ENCODE measurements around the gene TMEM44.
"Not testable (repeated sequence)": the region's sequence is repeated elsewhere in the genome, so short reads cannot be mapped to it uniquely, and the experiment has no call there.

DNA sequence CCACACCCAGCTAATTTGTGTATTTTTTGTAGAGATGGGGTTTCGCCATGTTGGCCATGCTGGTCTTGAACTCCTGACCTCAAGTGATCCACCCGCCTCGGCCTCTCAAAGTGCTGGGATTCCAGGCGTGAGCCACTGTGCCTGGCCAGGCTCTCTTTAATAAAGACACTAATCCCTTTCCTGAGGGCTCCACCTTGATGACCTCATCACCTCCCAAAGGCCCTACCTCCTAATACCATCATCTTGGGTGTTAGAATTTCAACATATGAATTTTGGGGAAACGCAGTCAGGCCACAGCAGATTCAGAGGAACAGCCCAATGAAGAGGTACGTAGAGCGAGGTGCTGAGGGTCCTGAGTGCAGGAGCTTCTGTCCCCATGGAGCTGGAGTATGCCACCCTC is 87.7 kb downstream of the TMEM44 start:
- TF ChIP-seq, protein P1, sequence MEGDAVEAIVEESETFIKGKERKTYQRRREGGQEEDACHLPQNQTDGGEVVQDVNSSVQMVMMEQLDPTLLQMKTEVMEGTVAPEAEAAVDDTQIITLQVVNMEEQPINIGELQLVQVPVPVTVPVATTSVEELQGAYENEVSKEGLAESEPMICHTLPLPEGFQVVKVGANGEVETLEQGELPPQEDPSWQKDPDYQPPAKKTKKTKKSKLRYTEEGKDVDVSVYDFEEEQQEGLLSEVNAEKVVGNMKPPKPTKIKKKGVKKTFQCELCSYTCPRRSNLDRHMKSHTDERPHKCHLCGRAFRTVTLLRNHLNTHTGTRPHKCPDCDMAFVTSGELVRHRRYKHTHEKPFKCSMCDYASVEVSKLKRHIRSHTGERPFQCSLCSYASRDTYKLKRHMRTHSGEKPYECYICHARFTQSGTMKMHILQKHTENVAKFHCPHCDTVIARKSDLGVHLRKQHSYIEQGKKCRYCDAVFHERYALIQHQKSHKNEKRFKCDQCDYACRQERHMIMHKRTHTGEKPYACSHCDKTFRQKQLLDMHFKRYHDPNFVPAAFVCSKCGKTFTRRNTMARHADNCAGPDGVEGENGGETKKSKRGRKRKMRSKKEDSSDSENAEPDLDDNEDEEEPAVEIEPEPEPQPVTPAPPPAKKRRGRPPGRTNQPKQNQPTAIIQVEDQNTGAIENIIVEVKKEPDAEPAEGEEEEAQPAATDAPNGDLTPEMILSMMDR (IDR thresholded peaks at IDR 0.05) = not testable (repeated sequence)
- TF ChIP-seq ELF4 (CRISPR knock-in tag; IDR thresholded peaks at IDR 0.05; ENCODE audit: low read depth); TP53 (CRISPR knock-in tag; IDR thresholded peaks at IDR 0.05); ZBTB21 (CRISPR knock-in tag; IDR thresholded peaks at IDR 0.05; ENCODE audit: borderline replicate concordance); FOXP1 (CRISPR knock-in tag; IDR thresholded peaks at IDR 0.05; ENCODE audit: borderline replicate concordance); SP1 (CRISPR knock-in tag; conservative IDR thresholded peaks at IDR 0.05); OVOL2 (CRISPR knock-in tag; IDR thresholded peaks at IDR 0.05; ENCODE audit: borderline replicate concordance); GABPB1 (CRISPR knock-in tag; IDR thresholded peaks at IDR 0.05): not testable (repeated sequence)
- TF ChIP-seq, protein P2, sequence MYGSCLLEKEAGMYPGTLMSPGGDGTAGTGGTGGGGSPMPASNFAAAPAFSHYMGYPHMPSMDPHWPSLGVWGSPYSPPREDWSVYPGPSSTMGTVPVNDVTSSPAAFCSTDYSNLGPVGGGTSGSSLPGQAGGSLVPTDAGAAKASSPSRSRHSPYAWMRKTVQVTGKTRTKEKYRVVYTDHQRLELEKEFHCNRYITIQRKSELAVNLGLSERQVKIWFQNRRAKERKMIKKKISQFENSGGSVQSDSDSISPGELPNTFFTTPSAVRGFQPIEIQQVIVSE (CRISPR knock-in tag; IDR thresholded peaks at IDR 0.05; ENCODE audit: borderline replicate concordance) = not testable (repeated sequence)
- TF ChIP-seq, protein P3, sequence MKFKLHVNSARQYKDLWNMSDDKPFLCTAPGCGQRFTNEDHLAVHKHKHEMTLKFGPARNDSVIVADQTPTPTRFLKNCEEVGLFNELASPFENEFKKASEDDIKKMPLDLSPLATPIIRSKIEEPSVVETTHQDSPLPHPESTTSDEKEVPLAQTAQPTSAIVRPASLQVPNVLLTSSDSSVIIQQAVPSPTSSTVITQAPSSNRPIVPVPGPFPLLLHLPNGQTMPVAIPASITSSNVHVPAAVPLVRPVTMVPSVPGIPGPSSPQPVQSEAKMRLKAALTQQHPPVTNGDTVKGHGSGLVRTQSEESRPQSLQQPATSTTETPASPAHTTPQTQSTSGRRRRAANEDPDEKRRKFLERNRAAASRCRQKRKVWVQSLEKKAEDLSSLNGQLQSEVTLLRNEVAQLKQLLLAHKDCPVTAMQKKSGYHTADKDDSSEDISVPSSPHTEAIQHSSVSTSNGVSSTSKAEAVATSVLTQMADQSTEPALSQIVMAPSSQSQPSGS (CRISPR knock-in tag; IDR thresholded peaks at IDR 0.05; ENCODE audit: borderline replicate concordance, low read depth) = not testable (repeated sequence)

All from WTC11 (cell line).